Measurements from ENCODE around the gene MGAT4A.

- no peak for TF ChIP-seq CTCF (IDR thresholded peaks at IDR 0.05)
- no peak for TF ChIP-seq EZH2 (IDR thresholded peaks at IDR 0.05; ENCODE audit: borderline replicate concordance, insufficient read depth, low read depth, low read length, poor library complexity, severe bottlenecking)
Measured at GRCh38 chr2:98746426-98746825, 15.5 kb upstream of the MGAT4A start.
